CD4-positive, alpha-beta T cell treated with Interleukin-4 for 4 hours (primary cell): ENCODE measurements around the gene MIF4GD.
"Not testable (repeated sequence)": the region's sequence is repeated elsewhere in the genome, so short reads cannot be mapped to it uniquely, and the experiment has no call there.

Experiments
- DNase-seq: peaks from one replicate; pipeline ENCODE4 v3.0.0-alpha.2; 2020

Gene MIF4GD

DNA sequence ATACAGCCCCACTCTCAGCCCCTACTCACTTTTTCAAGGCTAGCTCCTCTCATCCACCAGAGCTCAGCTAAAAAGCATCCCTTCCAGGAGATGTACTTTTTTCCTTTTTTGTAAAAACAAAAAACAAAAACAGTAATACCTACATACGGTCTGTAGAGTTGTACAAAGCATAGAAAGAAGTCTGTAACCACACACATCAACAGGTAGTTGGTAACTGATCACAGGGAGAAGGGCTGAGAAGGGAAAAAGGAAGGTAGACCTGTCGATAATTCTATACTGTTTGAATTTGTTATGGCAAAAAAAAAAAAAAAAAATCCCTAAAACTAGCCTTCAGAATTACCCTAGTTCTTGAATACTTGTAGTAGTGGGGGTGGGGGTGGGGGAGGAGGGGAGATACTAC is 17.3 kb upstream of the MIF4GD start:
- no peak for DNase-seq

DNA sequence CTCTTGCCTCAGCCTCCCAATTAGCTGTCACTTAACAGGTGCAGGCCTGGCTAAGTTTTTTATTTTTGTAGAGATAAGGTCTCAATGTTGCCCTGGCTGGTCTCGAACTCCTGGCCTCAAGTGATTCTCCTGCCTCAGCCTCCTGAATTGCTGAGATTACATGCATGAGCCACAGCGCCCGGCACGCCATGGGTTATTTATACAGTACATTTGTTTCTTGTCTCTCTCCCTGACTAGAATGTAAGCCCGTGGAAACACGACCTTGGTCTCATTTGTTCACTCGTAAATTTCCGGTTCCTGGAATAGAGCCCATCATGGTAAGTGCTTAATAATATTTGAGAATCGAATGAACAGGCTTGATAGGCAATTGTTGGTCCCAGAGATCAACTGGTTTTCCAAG is 16.2 kb upstream of the MIF4GD start:
- DNase-seq = no peak

- no peak for DNase-seq
Observed at GRCh38 chr17:75285123-75285522, 14.1 kb upstream of the MIF4GD start.

DNA sequence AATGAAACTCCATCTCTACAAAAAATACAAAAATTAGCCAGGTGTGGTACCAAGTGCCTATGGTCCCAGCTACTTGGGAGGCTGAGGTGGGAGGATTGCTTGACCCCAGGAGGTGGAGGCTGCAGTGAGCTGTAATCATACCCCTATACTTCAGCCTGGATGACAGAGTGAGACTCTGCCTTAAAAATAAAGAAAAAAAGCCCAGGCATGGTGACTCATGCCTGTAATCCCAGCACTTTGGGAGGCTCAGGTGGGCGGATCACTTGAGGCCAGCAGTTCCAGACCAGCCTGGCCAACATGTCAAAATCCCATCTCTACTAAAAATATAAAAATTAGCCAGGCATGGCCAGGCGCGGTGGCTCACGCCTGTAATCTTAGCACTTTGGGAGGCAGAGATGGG is 9.2 kb upstream of the MIF4GD start:
- not testable (repeated sequence) for DNase-seq

GRCh38 chr17:75277664-75278071 is 6.6 kb upstream of the MIF4GD start:
- DNase-seq = no peak

DNA sequence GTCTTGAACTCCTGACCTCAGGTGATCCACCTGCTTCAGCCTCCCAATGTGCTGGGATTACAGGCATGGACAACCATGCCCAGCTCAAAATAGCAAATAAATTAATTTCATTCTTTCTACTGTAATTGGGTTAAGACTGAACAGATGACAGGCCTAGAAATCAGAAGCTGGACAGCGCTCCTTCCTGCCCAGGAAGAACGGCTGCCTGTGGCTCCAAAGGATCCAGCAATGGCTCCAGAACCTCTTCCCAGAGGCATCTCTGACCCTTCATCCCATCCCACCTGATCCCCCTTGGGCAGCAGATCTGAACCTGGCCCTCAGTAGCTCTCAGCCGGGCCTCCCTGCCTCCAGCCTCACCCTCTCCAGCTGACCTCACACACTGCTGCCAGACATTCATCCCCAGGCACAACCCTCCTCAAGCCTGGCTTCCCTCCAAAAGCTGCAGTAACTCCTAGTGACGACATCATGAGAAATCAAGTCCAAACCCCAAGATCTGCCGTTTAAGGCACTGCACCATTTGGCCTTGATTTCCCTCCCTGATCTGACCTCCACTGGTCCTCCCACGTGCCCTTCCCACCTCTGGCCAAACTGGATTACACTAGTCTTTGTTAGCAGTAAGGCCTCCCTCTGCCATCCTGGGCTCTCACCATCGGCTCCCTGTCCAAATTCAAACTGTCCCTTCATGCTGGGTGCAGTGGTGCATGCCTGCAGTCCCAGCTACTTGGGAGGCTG is 3.1 kb upstream of the MIF4GD start:
- no peak for DNase-seq

- DNase-seq = no peak
Observed at GRCh38 chr17:75272848-75273184, 1.8 kb upstream of the MIF4GD start.

DNA sequence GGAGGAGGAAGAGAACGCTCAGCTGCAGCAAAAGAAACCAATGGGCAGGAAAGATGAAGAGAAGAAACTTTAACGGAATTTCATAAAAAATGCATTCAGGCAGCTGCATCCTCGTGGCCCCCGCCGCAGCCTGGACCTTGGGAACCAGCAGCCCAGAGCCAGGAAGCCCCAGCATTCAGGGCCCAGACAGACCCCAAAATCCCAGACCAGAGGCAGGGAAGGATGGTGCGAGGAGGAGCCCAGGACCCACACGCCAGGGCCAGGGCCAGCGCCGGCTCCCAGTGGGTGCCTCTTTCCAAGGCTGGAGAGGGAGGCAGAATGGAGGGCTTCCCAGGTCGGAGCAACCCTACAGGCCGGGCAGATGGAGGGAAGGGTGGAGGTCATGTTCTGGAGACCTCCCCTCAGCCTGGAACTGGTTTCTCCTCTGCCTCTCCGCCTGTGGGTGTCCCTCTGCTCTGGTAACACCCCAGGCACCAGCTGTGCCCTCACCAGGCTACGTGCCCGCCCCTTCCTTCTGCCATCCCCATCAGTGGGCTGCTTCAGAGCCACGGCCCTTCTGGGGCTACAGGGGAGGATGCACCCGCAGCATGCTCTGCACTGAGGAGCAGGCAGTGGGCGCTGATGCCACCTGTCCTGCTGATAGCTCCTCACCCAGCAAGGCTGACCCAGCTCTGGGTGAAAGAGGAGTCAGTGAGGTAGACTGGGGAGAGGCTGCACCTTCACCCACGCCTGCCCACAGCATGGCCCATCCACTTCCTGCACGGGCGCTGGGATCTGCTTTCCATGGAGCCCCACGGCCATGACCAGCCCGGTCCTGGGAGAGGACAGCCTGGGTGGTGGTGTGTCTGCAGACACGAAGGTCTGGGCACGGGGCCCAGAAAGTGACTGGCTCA is 1.2 kb upstream of the MIF4GD start:
- DNase-seq = no peak

DNA sequence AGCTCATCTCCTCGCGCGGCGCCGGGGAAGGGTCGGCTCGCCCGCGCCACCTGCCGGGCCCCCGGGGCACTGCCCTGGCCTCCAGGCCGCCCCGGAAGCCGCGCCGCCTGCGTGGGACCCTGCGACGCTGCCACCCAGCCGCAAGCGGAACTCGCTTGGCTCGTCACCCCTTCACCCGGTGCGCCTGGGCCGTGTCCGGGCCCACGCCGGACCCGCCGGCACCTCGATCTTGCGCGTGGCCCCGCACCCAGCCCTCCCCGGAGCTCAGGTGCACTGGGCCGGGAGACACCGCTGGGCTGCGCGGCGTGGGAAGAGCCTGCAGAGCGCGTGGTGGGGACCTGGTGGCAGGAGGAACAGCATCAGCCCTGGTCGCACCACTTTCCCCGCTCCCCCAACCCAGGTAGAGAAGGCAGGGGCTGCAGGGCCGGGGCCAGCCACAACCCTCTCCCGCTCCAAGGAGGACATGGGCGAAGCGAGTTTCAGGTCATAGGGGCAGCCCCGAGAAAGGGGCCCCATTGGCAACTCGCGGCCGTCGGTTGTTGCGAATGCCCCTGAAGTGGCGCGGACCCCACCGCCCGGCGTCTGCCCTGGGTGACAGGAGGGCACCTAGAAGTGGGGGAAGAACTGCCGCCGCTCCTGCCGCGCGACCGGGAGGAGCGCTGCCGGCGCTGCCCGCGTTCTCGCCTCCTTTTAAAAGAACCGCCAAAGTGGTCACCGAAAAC is 363 bp upstream of the MIF4GD start:
- peak; percentile 78 for DNase-seq

- DNase-seq = peak; percentile 30
Observed at GRCh38 chr17:75270218-75270965, 639 bp downstream of the MIF4GD start.

DNA sequence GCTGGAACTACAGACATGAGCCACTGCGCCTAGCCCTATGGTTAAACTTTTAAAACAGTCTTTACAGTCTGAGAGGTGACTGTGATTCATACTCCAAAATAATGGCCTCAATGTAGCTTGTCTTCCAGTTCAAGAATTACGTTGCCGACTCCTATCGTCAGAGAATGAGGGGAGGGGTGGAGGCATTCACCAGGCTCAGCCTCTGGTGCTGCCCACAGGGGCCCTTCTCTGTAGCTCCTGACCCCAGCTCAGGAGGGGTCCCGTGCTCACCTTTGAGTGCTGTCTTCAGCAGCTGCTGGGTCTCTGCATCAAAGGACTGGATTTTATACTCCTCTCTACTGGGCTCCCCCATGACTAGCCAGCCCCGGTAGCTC is 1.2 kb downstream of the MIF4GD start:
- DNase-seq = no peak

- no peak for DNase-seq
Observed at GRCh38 chr17:75267411-75268232, 3.4 kb downstream of the MIF4GD start.

GRCh38 chr17:75267153-75267410 is 3.9 kb downstream of the MIF4GD start:
- no peak for DNase-seq

GRCh38 chr17:75266316-75267152 is 4.5 kb downstream of the MIF4GD start:
- no peak for DNase-seq

DNA sequence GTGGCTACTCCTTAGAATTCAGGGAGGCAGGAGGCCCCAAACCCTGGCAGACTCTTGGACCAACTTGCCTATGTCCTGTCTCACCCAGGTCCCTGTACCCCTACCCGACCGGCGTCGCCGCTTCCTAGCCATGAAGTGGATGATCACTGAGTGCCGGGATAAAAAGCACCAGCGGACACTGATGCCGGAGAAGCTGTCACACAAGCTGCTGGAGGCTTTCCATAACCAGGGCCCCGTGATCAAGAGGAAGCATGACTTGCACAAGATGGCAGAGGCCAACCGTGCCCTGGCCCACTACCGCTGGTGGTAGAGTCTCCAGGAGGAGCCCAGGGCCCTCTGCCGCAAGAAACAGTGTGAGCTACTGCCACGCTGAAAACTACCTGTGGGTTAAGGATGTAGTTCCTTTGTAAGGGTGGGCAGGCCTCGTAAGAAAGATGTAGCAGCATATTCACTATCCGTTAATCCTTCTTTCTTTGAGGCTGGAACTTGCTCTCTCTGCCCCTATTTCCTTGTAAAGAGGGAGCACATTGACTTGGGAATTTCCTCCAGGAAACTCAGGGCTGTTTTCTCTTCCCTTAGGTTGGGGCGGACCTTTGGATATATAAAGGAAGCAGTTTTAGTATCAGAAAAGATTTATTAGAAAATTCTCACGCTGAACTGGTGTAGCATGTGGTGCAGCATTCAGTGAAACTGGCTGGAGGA is 5.3 kb downstream of the MIF4GD start:
- DNase-seq = no peak

- DNase-seq = no peak
Observed at GRCh38 chr17:75263055-75263454, 8.0 kb downstream of the MIF4GD start.

DNA sequence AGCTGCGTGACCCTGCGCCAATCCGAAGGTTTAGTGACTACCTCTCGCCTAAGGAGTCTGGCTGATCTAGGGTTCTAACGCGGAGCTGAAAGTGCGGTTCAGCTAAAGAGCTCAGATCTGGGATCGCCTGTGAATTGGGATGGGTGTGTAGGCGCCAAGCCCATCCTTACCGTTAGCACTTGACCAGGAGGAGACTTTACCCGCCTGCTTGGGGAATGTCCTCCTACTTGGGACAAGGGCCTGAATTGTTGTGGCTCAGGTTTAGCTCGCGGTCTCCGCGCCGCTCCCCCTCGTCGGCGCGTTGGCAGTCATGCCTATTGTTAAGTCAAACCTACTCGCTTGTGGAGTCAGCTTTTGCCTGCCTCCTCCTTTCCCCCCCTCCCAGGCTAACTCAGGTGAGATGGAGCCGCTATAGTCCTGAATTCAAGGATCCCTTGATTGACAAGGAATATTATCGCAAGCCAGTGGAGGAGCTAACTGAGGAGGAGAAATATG is 8.9 kb downstream of the MIF4GD start:
- DNase-seq = no peak

DNA sequence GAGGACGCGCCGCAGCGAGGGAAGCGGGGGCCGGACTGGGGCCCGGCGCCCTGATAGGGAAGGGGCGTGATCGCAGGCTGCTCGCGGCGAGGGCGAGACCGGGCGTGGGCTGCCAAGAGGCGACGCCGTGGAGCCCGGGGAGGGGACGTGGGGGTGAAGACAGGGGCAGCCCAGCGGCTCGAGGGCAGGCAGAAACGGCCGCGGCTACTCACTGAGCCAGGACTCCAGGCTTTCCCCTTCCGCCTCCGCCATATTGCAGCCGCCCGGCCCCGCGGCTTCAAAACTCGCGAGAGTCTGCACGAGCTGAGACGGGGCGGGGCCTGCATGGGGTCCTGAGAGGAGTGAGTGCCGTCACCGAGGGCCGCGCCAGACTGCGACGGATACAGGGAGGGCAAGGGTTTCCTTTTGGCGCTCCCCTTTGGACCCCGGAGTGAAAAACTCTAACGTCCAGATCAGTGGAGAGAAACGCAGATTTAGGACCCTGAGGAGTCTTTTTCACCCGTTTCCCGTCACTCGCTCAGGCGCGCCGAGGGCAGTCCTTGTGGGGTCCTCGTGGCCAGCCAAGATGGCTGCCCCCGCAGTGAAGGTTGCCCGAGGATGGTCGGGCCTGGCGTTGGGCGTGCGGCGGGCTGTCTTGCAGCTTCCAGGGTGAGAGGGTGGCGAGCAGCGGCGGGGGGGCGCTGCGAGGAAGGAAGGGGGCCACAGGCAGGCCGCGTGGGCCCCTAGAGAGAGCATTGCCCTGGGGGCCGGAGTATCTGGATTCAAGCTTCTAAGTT is 9.5 kb downstream of the MIF4GD start, which contains the start of the genes GGA3 and MRPS7:
Gene GGA3, minus strand, starts transcription at position 271 of the 776 bp plus-strand sequence. Its CDS starts 19 bp downstream, at position 252.
Gene MRPS7, plus strand, starts transcription at position 544 of the 776 bp plus-strand sequence. Its CDS starts 22 bp downstream, at position 566.
- peak; percentile 95 for DNase-seq

GRCh38 chr17:75260641-75261335 is 10.2 kb downstream of the MIF4GD start:
- DNase-seq = peak; percentile 60
